Measurements from ENCODE around the gene DXO. TPM values are rescaled to one million over a fixed set of nuclear protein-coding genes. Genes with fewer than 3 reads are reported as not detected.
"Not testable (repeated sequence)": the region's sequence is repeated elsewhere in the genome, so short reads cannot be mapped to it uniquely, and the experiment has no call there.

DXO gene
- total RNA-seq, 1 experiment from 2014 or later, result 43.6 TPM

DNA sequence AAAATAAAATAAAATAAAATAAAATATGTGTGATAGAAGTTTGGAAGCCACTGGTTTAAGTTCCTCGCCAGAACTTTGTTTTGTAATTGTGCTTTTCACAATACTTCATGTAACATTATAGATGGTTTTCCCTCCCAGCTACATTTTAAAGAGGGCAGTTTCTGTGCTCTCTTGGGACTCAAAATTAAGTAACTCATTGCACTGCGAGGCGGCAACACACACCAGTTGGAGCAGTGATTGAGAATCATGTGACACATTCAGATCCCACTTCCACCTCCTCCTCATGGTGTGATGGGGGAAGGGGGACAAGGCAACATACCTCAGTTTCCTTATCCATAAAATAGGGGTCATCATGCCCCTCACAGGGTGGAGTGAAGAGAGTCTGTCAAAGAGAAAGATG lies 36.9 kb downstream of the DXO start:
- intact Hi-C loops (cut with micrococcal nuclease; ENCODE audit: unreplicated experiment), result no loop called here
- CTCF ChIA-PET, result interaction anchor here (0.6 kb wide), 1 partner anchor 90 kb away, joined by 4 read pairs; no protein-coding TSS in a partner anchor
- Mint-ChIP-seq H3K27me3 (ENCODE audit: unreplicated experiment) (peaks cover 16% of the 10 kb centered on the region), H3K4me3 (ENCODE audit: low read depth, unreplicated experiment) (no peak overlapping the region), H3K9me3 (ENCODE audit: low read depth, unreplicated experiment) (no peaks in the 10 kb centered on the region), H3K27ac (ENCODE audit: unreplicated experiment) (no peak overlapping the region), H3K36me3 (ENCODE audit: insufficient read depth, unreplicated experiment) (peaks cover 1% of the 10 kb centered on the region), H3K4me1 (ENCODE audit: low read depth, unreplicated experiment) (peaks cover 7% of the 10 kb centered on the region)
- DNase-seq, result no peak
- TF ChIP-seq, protein P1, sequence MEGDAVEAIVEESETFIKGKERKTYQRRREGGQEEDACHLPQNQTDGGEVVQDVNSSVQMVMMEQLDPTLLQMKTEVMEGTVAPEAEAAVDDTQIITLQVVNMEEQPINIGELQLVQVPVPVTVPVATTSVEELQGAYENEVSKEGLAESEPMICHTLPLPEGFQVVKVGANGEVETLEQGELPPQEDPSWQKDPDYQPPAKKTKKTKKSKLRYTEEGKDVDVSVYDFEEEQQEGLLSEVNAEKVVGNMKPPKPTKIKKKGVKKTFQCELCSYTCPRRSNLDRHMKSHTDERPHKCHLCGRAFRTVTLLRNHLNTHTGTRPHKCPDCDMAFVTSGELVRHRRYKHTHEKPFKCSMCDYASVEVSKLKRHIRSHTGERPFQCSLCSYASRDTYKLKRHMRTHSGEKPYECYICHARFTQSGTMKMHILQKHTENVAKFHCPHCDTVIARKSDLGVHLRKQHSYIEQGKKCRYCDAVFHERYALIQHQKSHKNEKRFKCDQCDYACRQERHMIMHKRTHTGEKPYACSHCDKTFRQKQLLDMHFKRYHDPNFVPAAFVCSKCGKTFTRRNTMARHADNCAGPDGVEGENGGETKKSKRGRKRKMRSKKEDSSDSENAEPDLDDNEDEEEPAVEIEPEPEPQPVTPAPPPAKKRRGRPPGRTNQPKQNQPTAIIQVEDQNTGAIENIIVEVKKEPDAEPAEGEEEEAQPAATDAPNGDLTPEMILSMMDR (IDR thresholded peaks at IDR 0.05; ENCODE audit: unreplicated experiment), result no peak
- BruUV-seq (replicated peaks), result no TSS peak

DNA sequence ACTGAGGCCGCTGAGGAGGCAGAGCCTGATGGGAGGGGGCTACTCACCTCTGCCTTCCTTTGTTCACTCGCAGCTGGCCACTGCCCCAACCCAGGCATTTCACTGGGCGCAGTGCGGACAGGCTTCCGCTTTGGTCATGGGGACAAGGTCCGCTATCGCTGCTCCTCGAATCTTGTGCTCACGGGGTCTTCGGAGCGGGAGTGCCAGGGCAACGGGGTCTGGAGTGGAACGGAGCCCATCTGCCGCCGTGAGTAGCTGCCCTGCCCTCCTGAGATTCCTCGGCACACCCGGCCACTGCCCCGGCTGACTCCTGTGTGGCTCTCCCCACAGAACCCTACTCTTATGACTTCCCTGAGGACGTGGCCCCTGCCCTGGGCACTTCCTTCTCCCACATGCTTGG lies 38.4 kb downstream of the DXO start:
- no TSS peak for BruUV-seq (replicated peaks)
- DNase-seq, result no peak
- TF ChIP-seq, protein P1 (IDR thresholded peaks at IDR 0.05; ENCODE audit: unreplicated experiment), result no peak
- Mint-ChIP-seq H3K4me3 (ENCODE audit: low read depth, unreplicated experiment) (no peak overlapping the region), H3K4me1 (ENCODE audit: low read depth, unreplicated experiment) (no peaks in the 10 kb centered on the region), H3K36me3 (ENCODE audit: insufficient read depth, unreplicated experiment) (no peaks in the 10 kb centered on the region), H3K27ac (ENCODE audit: unreplicated experiment) (no peak overlapping the region), H3K27me3 (ENCODE audit: unreplicated experiment) (peaks cover 16% of the 10 kb centered on the region), H3K9me3 (ENCODE audit: low read depth, unreplicated experiment) (no peaks in the 10 kb centered on the region)
- CTCF ChIA-PET, result interaction anchor here (1.3 kb wide), 1 partner anchor 19 kb away, joined by 3 read pairs; no protein-coding TSS in a partner anchor
- intact Hi-C loops (cut with micrococcal nuclease; ENCODE audit: unreplicated experiment), result no loop called here

DNA sequence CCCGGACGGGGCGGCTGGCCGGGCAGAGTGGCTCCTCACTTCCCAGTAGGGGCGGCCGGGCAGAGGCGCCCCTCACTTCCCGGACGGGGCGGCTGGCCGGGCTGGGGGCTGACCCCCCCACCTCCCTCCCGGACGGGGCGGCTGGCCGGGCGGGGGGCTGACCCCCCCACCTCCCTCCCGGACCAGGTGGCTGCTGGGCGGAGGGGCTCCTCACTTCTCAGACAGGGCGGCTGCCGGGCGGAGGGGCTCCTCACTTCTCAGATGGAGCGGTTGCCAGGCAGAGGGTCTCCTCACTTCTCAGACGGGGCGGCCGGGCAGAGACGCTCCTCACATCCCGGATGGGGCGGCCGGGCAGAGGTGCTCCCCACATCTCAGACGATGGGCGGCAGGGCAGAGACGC lies 39.8 kb downstream of the DXO start:
- H3K4me3 Mint-ChIP-seq (ENCODE audit: low read depth, unreplicated experiment); H3K36me3 Mint-ChIP-seq (ENCODE audit: insufficient read depth, unreplicated experiment); H3K27ac Mint-ChIP-seq (ENCODE audit: unreplicated experiment); H3K4me1 Mint-ChIP-seq (ENCODE audit: low read depth, unreplicated experiment); intact Hi-C loops (cut with micrococcal nuclease; ENCODE audit: unreplicated experiment); CTCF ChIA-PET; BruUV-seq (replicated peaks); DNase-seq; H3K9me3 Mint-ChIP-seq (ENCODE audit: low read depth, unreplicated experiment): not testable (repeated sequence)
- peaks cover 16% of the 10 kb centered on the region for H3K27me3 Mint-ChIP-seq (ENCODE audit: unreplicated experiment)

DNA sequence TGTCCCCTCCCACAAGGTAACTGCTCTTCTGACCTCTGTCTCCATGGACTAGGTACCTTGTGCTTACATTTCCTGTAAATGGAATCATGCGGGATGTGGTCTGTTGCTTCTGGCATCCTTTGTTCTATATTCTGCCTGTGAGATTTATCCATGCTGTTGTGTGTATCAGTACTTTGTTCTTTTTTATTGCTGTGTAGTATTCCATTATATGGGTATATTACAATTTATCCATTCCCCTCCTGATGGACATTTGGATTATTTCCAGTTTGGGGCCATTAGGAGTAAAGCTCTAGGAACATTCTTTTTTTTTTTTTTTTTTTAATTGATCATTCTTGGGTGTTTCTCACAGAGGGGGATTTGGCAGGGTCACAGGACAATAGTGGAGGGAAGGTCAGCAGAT lies 41.0 kb downstream of the DXO start:
- Mint-ChIP-seq H3K9me3 (ENCODE audit: low read depth, unreplicated experiment) (no peaks in the 10 kb centered on the region), H3K4me1 (ENCODE audit: low read depth, unreplicated experiment) (peaks cover 8% of the 10 kb centered on the region), H3K36me3 (ENCODE audit: insufficient read depth, unreplicated experiment) (no peaks in the 10 kb centered on the region), H3K27me3 (ENCODE audit: unreplicated experiment) (peaks cover 16% of the 10 kb centered on the region), H3K4me3 (ENCODE audit: low read depth, unreplicated experiment) (no peak overlapping the region), H3K27ac (ENCODE audit: unreplicated experiment) (peak overlapping the region; percentile 27)
- no TSS peak for BruUV-seq (replicated peaks)
- CTCF ChIA-PET, result interaction anchor here (0.6 to 1.4 kb wide), 3 partner anchors 15 to 197 kb away, joined by 3 to 5 read pairs (median 3); partner anchors contain the start of gene CFB
- TF ChIP-seq, protein P1 (IDR thresholded peaks at IDR 0.05; ENCODE audit: unreplicated experiment), result no peak
- DNase-seq, result no peak
- intact Hi-C loops (cut with micrococcal nuclease; ENCODE audit: unreplicated experiment), result no loop called here

DNA sequence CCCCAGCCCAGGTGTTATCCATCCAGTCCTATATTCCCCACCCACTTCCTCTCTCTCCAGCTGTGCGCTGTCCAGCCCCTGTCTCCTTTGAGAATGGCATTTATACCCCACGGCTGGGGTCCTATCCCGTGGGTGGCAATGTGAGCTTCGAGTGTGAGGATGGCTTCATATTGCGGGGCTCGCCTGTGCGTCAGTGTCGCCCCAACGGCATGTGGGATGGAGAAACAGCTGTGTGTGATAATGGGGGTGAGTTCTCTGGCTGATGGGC lies 43.3 kb downstream of the DXO start:
- CTCF ChIA-PET, result interaction anchor here (0.6 kb wide), 1 partner anchor 268 kb away, joined by 3 read pairs; no protein-coding TSS in a partner anchor
- BruUV-seq (replicated peaks), result no TSS peak
- Mint-ChIP-seq H3K4me1 (ENCODE audit: low read depth, unreplicated experiment) (peaks cover 8% of the 10 kb centered on the region), H3K27ac (ENCODE audit: unreplicated experiment) (peak overlapping the region; percentile 57), H3K4me3 (ENCODE audit: low read depth, unreplicated experiment) (no peak overlapping the region), H3K27me3 (ENCODE audit: unreplicated experiment) (peaks cover 9% of the 10 kb centered on the region), H3K9me3 (ENCODE audit: low read depth, unreplicated experiment) (no peaks in the 10 kb centered on the region), H3K36me3 (ENCODE audit: insufficient read depth, unreplicated experiment) (no peaks in the 10 kb centered on the region)
- intact Hi-C loops (cut with micrococcal nuclease; ENCODE audit: unreplicated experiment), result no loop called here
- DNase-seq, result no peak
- TF ChIP-seq, protein P1 (IDR thresholded peaks at IDR 0.05; ENCODE audit: unreplicated experiment), result no peak

All from Calu3 (cell line).